Measurements from ENCODE around the gene SUN1. TPM values are rescaled to one million over a fixed set of nuclear protein-coding genes. Genes with fewer than 3 reads are reported as not detected.

The SUN1 gene
- total and polyA plus RNA-seq, 10 of the 15 experiments (the other 5 are each of a cell fraction or from before 2014, with no cell fraction given), result 27.8 to 107 (median 65.8) TPM

GRCh38 chr7:899806-900205 lies 67.5 kb downstream of the SUN1 start:
- ATAC-seq, result no peak
- in situ Hi-C loops (cut with MboI) (no loop called here), intact Hi-C loops (cut with micrococcal nuclease; ENCODE audit: unreplicated experiment) (loop anchor here (10.0 kb wide), 1 partner anchor 165 kb away; no protein-coding TSS in a partner anchor)
- BruUV-seq (replicated peaks), result no TSS peak
- Histone ChIP-seq H3K27me3 (replicated peaks in 1 of 2; ENCODE audit: control insufficient read depth in 2 of 2, insufficient read depth in 2 of 2, low read length in 1 of 2) (no peaks in the 10 kb centered on the region), H3K27ac (ENCODE audit: control insufficient read depth, insufficient read depth) (no peak overlapping the region), H3K36me3 (ENCODE audit: control insufficient read depth in 2 of 2, insufficient read depth in 2 of 2, low read length in 1 of 2) (peaks cover 0 to 39% of the 10 kb centered on the region in 2 experiments; a peak in 2 of 4 replicates), H2AFZ (ENCODE audit: control insufficient read depth, low read depth, low read length) (no peak overlapping the region), H3K9ac (ENCODE audit: control insufficient read depth, insufficient read depth, low read length) (no peak overlapping the region), H3K79me2 (ENCODE audit: control insufficient read depth, insufficient read depth, low read length) (no peaks in the 10 kb centered on the region), H4K20me1 (ENCODE audit: control insufficient read depth, insufficient read depth) (no peaks in the 10 kb centered on the region), H3K4me3 (no peak overlapping the region), H3K4me2 (ENCODE audit: control insufficient read depth, insufficient read depth) (no peak overlapping the region), H3K4me1 (ENCODE audit: control insufficient read depth, insufficient read depth, low read length) (no peaks in the 10 kb centered on the region; the same call in 1 of the 2 replicates), H3K9me3 (replicated peaks; ENCODE audit: control insufficient read depth, insufficient read depth, low read length) (no peaks in the 10 kb centered on the region)
- 79% methylated on average over 16 of the region's 16 CpGs for WGBS (ENCODE audit: insufficient coverage, insufficient replicate concordance, low lambda C conversion rate, missing lambda C conversion rate)
- no peak for FAIRE-seq
- DNase-seq (ENCODE audit: low read depth, low spot score), result no peak
- CTCF ChIA-PET, result interaction anchor here (1.0 kb wide), 1 partner anchor 57 kb away, joined by 3 read pairs; no protein-coding TSS in a partner anchor
- TF ChIP-seq POLR2A (IDR thresholded peaks at IDR 0.05; ENCODE audit: low read depth, low read length), result peak; percentile 25; the same call in 1 of the 2 replicates
- TF ChIP-seq PAX8 (IDR thresholded peaks at IDR 0.05), result no peak
- POLR2A ChIA-PET, result no interaction called here
- RAD21 ChIA-PET (ENCODE audit: unreplicated experiment), result no interaction called here
- SMC1A ChIA-PET (ENCODE audit: uncharacterized antibody, unreplicated experiment), result no interaction called here

GRCh38 chr7:900331-901040 lies 68.2 kb downstream of the SUN1 start:
- Histone ChIP-seq H3K36me3 (ENCODE audit: control insufficient read depth in 2 of 2, insufficient read depth in 2 of 2, low read length in 1 of 2) (peaks cover 0 to 32% of the 10 kb centered on the region in 2 experiments; a peak in 2 of 4 replicates), H3K4me2 (ENCODE audit: control insufficient read depth, insufficient read depth) (no peak overlapping the region), H3K9ac (ENCODE audit: control insufficient read depth, insufficient read depth, low read length) (no peak overlapping the region), H3K27ac (ENCODE audit: control insufficient read depth, insufficient read depth) (no peak overlapping the region), H3K9me3 (replicated peaks; ENCODE audit: control insufficient read depth, insufficient read depth, low read length) (no peaks in the 10 kb centered on the region), H3K4me1 (ENCODE audit: control insufficient read depth, insufficient read depth, low read length) (no peaks in the 10 kb centered on the region; the same call in 1 of the 2 replicates), H3K79me2 (ENCODE audit: control insufficient read depth, insufficient read depth, low read length) (no peaks in the 10 kb centered on the region), H4K20me1 (ENCODE audit: control insufficient read depth, insufficient read depth) (no peaks in the 10 kb centered on the region), H3K27me3 (replicated peaks in 1 of 2; ENCODE audit: control insufficient read depth in 2 of 2, insufficient read depth in 2 of 2, low read length in 1 of 2) (no peaks in the 10 kb centered on the region), H2AFZ (ENCODE audit: control insufficient read depth, low read depth, low read length) (no peak overlapping the region), H3K4me3 (no peak overlapping the region)
- 80% methylated on average over 24 of the region's 26 CpGs for WGBS (ENCODE audit: insufficient coverage, insufficient replicate concordance, low lambda C conversion rate, missing lambda C conversion rate)
- SMC1A ChIA-PET (ENCODE audit: uncharacterized antibody, unreplicated experiment), result interaction anchor here (0.6 kb wide), 1 partner anchor 204 kb away, joined by 3 read pairs; no protein-coding TSS in a partner anchor
- CTCF ChIA-PET, result no interaction called here
- no peak for FAIRE-seq
- in situ Hi-C loops (cut with MboI) (no loop called here), intact Hi-C loops (cut with micrococcal nuclease; ENCODE audit: unreplicated experiment) (loop anchor here (10.0 kb wide), 1 partner anchor 164 kb away; no protein-coding TSS in a partner anchor)
- no peak for TF ChIP-seq TAF1 (IDR thresholded peaks at IDR 0.05; ENCODE audit: borderline replicate concordance, low read depth, low read length)
- DNase-seq (ENCODE audit: low read depth, low spot score), result no peak
- RAD21 ChIA-PET (ENCODE audit: unreplicated experiment), result interaction anchor here (1.3 kb wide), 1 partner anchor 10 kb away, joined by 4 read pairs; no protein-coding TSS in a partner anchor
- ATAC-seq, result no peak
- POLR2A ChIA-PET, result interaction anchor here (0.6 kb wide), 1 partner anchor 260 kb away, joined by 4 read pairs; no protein-coding TSS in a partner anchor
- no TSS peak for BruUV-seq (replicated peaks)
